ENCODE data around the gene RASL12. TPM values are rescaled to one million over a fixed set of nuclear protein-coding genes. Genes with fewer than 3 reads are reported as not detected.

RASL12 gene
- total and polyA plus RNA-seq, 2 of the 4 experiments (the other 2 are of a cell fraction), result 0.18 to 0.22 TPM

GRCh38 chr15:65044724-65045481, 22.9 kb downstream of the RASL12 start, which contains the start of gene SLC51B:
SLC51B (plus strand) TSS chr15:65045387; CDS start chr15:65050005, 4,618 bp downstream.
- Histone ChIP-seq H2BK20ac (ENCODE audit: low read depth, low read length) (peak within 1 kb of the TSS; percentile 44), H3K4me1 (ENCODE audit: control insufficient read depth, insufficient read depth, low read length) (peaks cover 21% of the 10 kb centered on the region), H2AFZ (replicated peaks; ENCODE audit: low read length, poor library complexity) (peak within 1 kb of the TSS; percentile 23), H3K27me3 (ENCODE audit: control insufficient read depth, insufficient read depth, low read length) (no peaks in the 10 kb centered on the region), H4K91ac (ENCODE audit: insufficient read depth, low read depth, low read length) (0 out of 2 replicates have a peak within 1 kb of the TSS, but pooled peaks have one; percentile 14), H3K9ac (ENCODE audit: low read depth, low read length) (no peak within 1 kb of the TSS), H2BK15ac (ENCODE audit: low read depth, low read length) (no peak within 1 kb of the TSS; the same call in 2 of the 3 replicates), H3K14ac (replicated peaks; ENCODE audit: low read depth, low read length) (peak within 1 kb of the TSS; percentile 31; the same call in 1 of the 2 replicates), H3K4ac (ENCODE audit: low read depth, low read length) (peak within 1 kb of the TSS; percentile 41), H4K8ac (ENCODE audit: low read depth in 2 of 2, low read length in 2 of 2) (peak within 1 kb of the TSS in 1 of 2 experiments; percentile 42; a peak in 1 of 4 replicates), H3K23ac (ENCODE audit: low read depth, low read length) (no peak within 1 kb of the TSS), H3K9me3 (ENCODE audit: control insufficient read depth, insufficient read depth, low read length) (no peaks in the 10 kb centered on the region), H2AK9ac (replicated peaks; ENCODE audit: low read depth, low read length, poor library complexity) (peak within 1 kb of the TSS; percentile 68), H3K4me2 (ENCODE audit: low read depth, low read length) (no peak within 1 kb of the TSS; the same call in 1 of the 2 replicates), H2AK5ac (ENCODE audit: low read depth, low read length) (peak within 1 kb of the TSS; percentile 61), H3K56ac (ENCODE audit: extremely low read depth, insufficient read depth, low read length) (no peak within 1 kb of the TSS), H3K4me3 (ENCODE audit: insufficient read depth, low read depth, low read length) (no peak within 1 kb of the TSS), H4K20me1 (ENCODE audit: insufficient read depth, low read length) (no peaks in the 10 kb centered on the region), H2BK120ac (ENCODE audit: low read depth, low read length) (peak within 1 kb of the TSS; percentile 12; the same call in 1 of the 2 replicates), H2BK5ac (ENCODE audit: low read depth, low read length, poor library complexity, severe bottlenecking) (no peak within 1 kb of the TSS), H4K5ac (ENCODE audit: low read depth, low read length) (peak within 1 kb of the TSS; percentile 5; the same call in 1 of the 2 replicates), H3K18ac (ENCODE audit: low read depth, low read length) (no peak within 1 kb of the TSS), H3K9me1 (ENCODE audit: insufficient read depth, low read length) (peaks cover 21% of the 10 kb centered on the region), H3K27ac (ENCODE audit: insufficient read depth, low read length) (no peak within 1 kb of the TSS), H3K36me3 (ENCODE audit: control insufficient read depth, insufficient read depth, low read length) (no peaks in the 10 kb centered on the region), H3K79me1 (ENCODE audit: low read depth in 1 of 2, low read length in 2 of 2) (no peaks in the 10 kb centered on the region; a peak in 1 of 4 replicates)
- no peak for ATAC-seq (ENCODE audit: low read depth)
- TF ChIP-seq CEBPB (IDR thresholded peaks at IDR 0.05; ENCODE audit: low read depth, low read length), result peak; percentile 33; the same call in 1 of the 2 replicates
- no peak for TF ChIP-seq USF2 (IDR thresholded peaks at IDR 0.05; ENCODE audit: low read depth, low read length)
- TF ChIP-seq FOS (IDR thresholded peaks at IDR 0.05; ENCODE audit: low read depth, low read length), result no peak
- TF ChIP-seq CTCF (conservative IDR thresholded peaks at IDR 0.05; ENCODE audit: low read depth, low read length), result no peak
- TF ChIP-seq RAD21 (IDR thresholded peaks at IDR 0.05; ENCODE audit: low read length), result no peak
- CTCF ChIA-PET, result interaction anchor here (0.6 to 1.9 kb wide), 3 partner anchors 11 to 58 kb away, joined by 3 to 7 read pairs (median 6); no protein-coding TSS in a partner anchor
- dilution Hi-C loops (cut with HindIII; ENCODE audit: low sequenced_read_pairs, unreplicated experiment), result no loop called here
- in situ Hi-C loops (cut with MboI; ENCODE audit: low sequenced_read_pairs), result no loop called here
- intact Hi-C loops (cut with micrococcal nuclease), result no loop called here
- BruUV-seq (replicated peaks), result no TSS peak
- POLR2A ChIA-PET (ENCODE audit: unreplicated experiment), result no interaction called here
- no peak for DNase-seq
- WGBS, 2 experiments (ENCODE audit: extremely low coverage in 2 of 2, insufficient read length in 1 of 2), result 67% methylated on average over 1 of the region's 7 CpGs; no CpG with 5 or more reads in 1 of the 2 experiments

All from IMR-90 (cell line).